ENCODE data around the gene LBHD2. TPM values are rescaled to one million over a fixed set of nuclear protein-coding genes. Genes with fewer than 3 reads are reported as not detected.

The LBHD2 gene
- total and polyA plus RNA-seq, 2 of the 8 experiments (the other 6 are each of a cell fraction or from before 2014, with no cell fraction given) = not detected

GRCh38 chr14:103091041-103091882, 7.3 kb downstream of the LBHD2 start:
- Histone ChIP-seq H3K27ac (ENCODE audit: low read depth, low read length) (no peak overlapping the region), H2BK120ac (replicated peaks; ENCODE audit: low read depth, low read length) (no peak overlapping the region), H2AFZ (ENCODE audit: low read length) (peak overlapping the region; percentile 15; the same call in 1 of the 2 replicates), H3K79me1 (ENCODE audit: low read depth, low read length) (no peaks in the 10 kb centered on the region), H3K4me2 (ENCODE audit: insufficient read depth in 1 of 2, low read depth in 2 of 2, low read length in 2 of 2) (peak overlapping the region; percentile 69 to 82), H3K23me2 (ENCODE audit: low read depth, low read length) (peaks cover 4% of the 10 kb centered on the region; the same call in 1 of the 2 replicates), H4K20me1 (replicated peaks in 1 of 2; ENCODE audit: control insufficient read depth in 1 of 2, insufficient read depth in 2 of 2, low read length in 2 of 2) (peaks cover 0 to 1% of the 10 kb centered on the region in 2 experiments), H3K4me3 (ENCODE audit: extremely low read depth in 1 of 4, insufficient read depth in 2 of 4, low read depth in 3 of 4, low read length in 4 of 4) (peak overlapping the region; percentile 18 to 59 (median 30); a peak in 7 of 8 replicates), H3K18ac (ENCODE audit: extremely low read depth, low read length) (peak overlapping the region; percentile 68; the same call in 1 of the 2 replicates), H3K4ac (replicated peaks; ENCODE audit: insufficient read length, low read depth, low read length) (no peak overlapping the region), H3K27me3 (replicated peaks in 1 of 4; ENCODE audit: control insufficient read depth in 3 of 4, extremely low read depth in 1 of 4, insufficient read depth in 3 of 4, low read length in 3 of 4) (peaks cover 0 to 12% (median 6%) of the 10 kb centered on the region in 4 experiments; a peak in 4 of 7 replicates), H3K9me3 (ENCODE audit: insufficient read depth in 2 of 2, low read depth in 1 of 2, low read length in 1 of 2) (no peaks in the 10 kb centered on the region), H2AK5ac (ENCODE audit: low read depth, low read length) (no peak overlapping the region), H3K9ac (replicated peaks in 1 of 4; ENCODE audit: extremely low read depth in 1 of 4, low read depth in 3 of 4, low read length in 3 of 4) (no peak overlapping the region), H2BK12ac (ENCODE audit: low read depth, low read length) (peak overlapping the region; percentile 84; the same call in 1 of the 2 replicates), H3K14ac (ENCODE audit: insufficient read length) (no peak overlapping the region), H3K23ac (ENCODE audit: insufficient read length) (no peak overlapping the region), H4K5ac (ENCODE audit: insufficient read length, low read depth, low read length) (no peak overlapping the region), H3K36me3 (ENCODE audit: control insufficient read depth in 2 of 4, insufficient read depth in 4 of 4, low read length in 3 of 4) (no peaks in the 10 kb centered on the region), H2BK15ac (ENCODE audit: low read length) (peak overlapping the region; percentile 81; the same call in 1 of the 2 replicates), H4K91ac (replicated peaks; ENCODE audit: insufficient read length, low read length) (no peak overlapping the region), H2BK5ac (ENCODE audit: low read depth, low read length) (no peak overlapping the region; the same call in 1 of the 2 replicates), H4K8ac (ENCODE audit: extremely low read depth, insufficient read depth, low read length) (peak overlapping the region; percentile 94), H3K56ac (replicated peaks; ENCODE audit: insufficient read length, low read depth, low read length) (no peak overlapping the region), H2BK20ac (ENCODE audit: low read length) (no peak overlapping the region), H3K79me2 (ENCODE audit: control insufficient read depth in 1 of 2, insufficient read depth in 2 of 2, low read length in 2 of 2) (no peaks in the 10 kb centered on the region), H3K4me1 (replicated peaks in 1 of 4; ENCODE audit: control insufficient read depth in 3 of 4, insufficient read depth in 4 of 4, low read length in 3 of 4) (peaks cover 2 to 13% (median 4%) of the 10 kb centered on the region in 4 experiments; a peak in 6 of 7 replicates)
- FAIRE-seq (no peak), DNase-seq (ENCODE audit: low read depth in 1 of 2, low spot score in 2 of 2) (peak in 1 of 2 experiments; percentile 76)
- WGBS, 2 experiments (ENCODE audit: extremely low coverage in 1 of 2, insufficient coverage in 1 of 2, insufficient read length in 1 of 2, insufficient replicate concordance in 2 of 2, low coverage in 1 of 2, low lambda C conversion rate in 2 of 2, missing lambda C conversion rate in 1 of 2) = 19% methylated on average over 32 of the region's 69 CpGs; no CpG with 5 or more reads in 1 of the 2 experiments
- POLR2A ChIA-PET (ENCODE audit: partially characterized antibody) = no interaction called here
- CTCF ChIA-PET (ENCODE audit: partially characterized antibody) = interaction anchor here (0.6 to 5.2 kb wide), 12 partner anchors 9 to 1044 kb away, joined by 3 to 43 read pairs (median 5); no protein-coding TSS in a partner anchor
- TF ChIP-seq BCL11A (IDR thresholded peaks at IDR 0.05; ENCODE audit: low read depth in 2 of 2, low read length in 2 of 2) = no peak
- no peak for TF ChIP-seq CREB1 (IDR thresholded peaks at IDR 0.05)
- TF ChIP-seq NRF1 (IDR thresholded peaks at IDR 0.05; ENCODE audit: low read depth, low read length) = no peak
- TF ChIP-seq CBX5 (IDR thresholded peaks at IDR 0.05; ENCODE audit: low read depth, low read length) = no peak
- TF ChIP-seq SUZ12 (IDR thresholded peaks at IDR 0.05; ENCODE audit: low read length) = no peak
- TF ChIP-seq EGR1 (IDR thresholded peaks at IDR 0.05; ENCODE audit: borderline replicate concordance, low read depth, low read length) = no peak
- no peak for TF ChIP-seq USF2 (IDR thresholded peaks at IDR 0.05; ENCODE audit: low read length)
- no peak for TF ChIP-seq POLR2AphosphoS5 (IDR thresholded peaks at IDR 0.05; ENCODE audit: low read depth, low read length)
- TF ChIP-seq EP300 (IDR thresholded peaks at IDR 0.05; ENCODE audit: borderline replicate concordance in 1 of 2, low read depth in 2 of 2, low read length in 2 of 2) = no peak
- TF ChIP-seq EZH2 (IDR thresholded peaks at IDR 0.05; ENCODE audit: low read depth, low read length, severe bottlenecking) = no peak
